Thyroid gland (tissue), 4 donors: ENCODE results near the gene SPTB. TPM values are rescaled to one million over a fixed set of nuclear protein-coding genes. Genes with fewer than 3 reads are reported as not detected.

Experiments
- DNase-seq, 2 donors: peaks; one replicate each; pipeline ENCODE4 v3.0.0-alpha.2; 2019
- H3K27ac ChIP-seq, 3 donors: fragments of 200-600 bp; sonication (generic); 1 replicate in 2 of 3; 2 replicates in 1 of 3; pipeline ENCODE4 v1.5.1; 2016 to 2019; ENCODE audit warnings: mild to moderate bottlenecking in 1 of 3, moderate library complexity in 1 of 3
- H3K27me3 ChIP-seq: fragments of 200-600 bp; sonication (generic); one replicate; pipeline ENCODE4 v1.5.1; 2019
- H3K36me3 ChIP-seq, 2 donors: fragments of 200-600 bp; sonication (generic); one replicate each; pipeline ENCODE4 v1.5.1; 2016 to 2019
- H3K4me1 ChIP-seq, 2 donors: fragments of 200-600 bp; sonication (generic); one replicate each; pipeline ENCODE4 v1.5.1; 2017 to 2019
- H3K4me3 ChIP-seq, 3 donors: fragments of 200-600 bp; sonication (generic); replicated peaks in 1 of 3; 1 replicate in 2 of 3; 2 replicates in 1 of 3; pipeline ENCODE4 v1.5.1; 2016; ENCODE audit warnings: mild to moderate bottlenecking in 1 of 3
- H3K9me3 ChIP-seq: fragments of 200-600 bp; sonication (generic); one replicate; pipeline ENCODE4 v1.5.1; 2017
- POLR2A ChIP-seq, 2 donors: fragments of 450-650 bp; IDR thresholded peaks; one replicate each; pipeline ENCODE4 v1.6.1; 2017; ENCODE audit warnings: antibody characterized with exemption in 2 of 2, mild to moderate bottlenecking in 2 of 2, moderate library complexity in 1 of 2
- WGBS, 2 donors: methylation state at CpG; one replicate each; pipeline ENCODE4 v1.1.5; 2017; 5-methylcytosine and 5-hydroxymethylcytosine counted together
- intact Hi-C: fragments of 100-400 bp; cut with DNase I; formaldehyde crosslinking; loops from one replicate; pipeline ENCODE4 v1.15.1; 2023
- total RNA-seq, 4 donors: library from RNA; depleted of rRNA; stranded (reverse); fragments of >200 nt; gene quantifications; one replicate each; pipeline ENCODE4 v1.2.3, GENCODE V29; 2016
- TF ChIP-seq, protein P1 (sequence below), 6 experiments: fragments of 200-600 bp in 3 of 6; fragments of 450-650 bp in 3 of 6; sonication (generic) in 3 of 6; IDR thresholded peaks; one replicate each; pipeline ENCODE4 v1.5.1; 2016 to 2019; ENCODE audit warnings: antibody characterized with exemption in 6 of 6, mild to moderate bottlenecking in 2 of 6, inconsistent platforms in 1 of 6, moderate library complexity in 1 of 6

SPTB gene
- total RNA-seq, 4 donors from 2014 or later, result 0.33 to 1.9 (median 0.61) TPM

DNA sequence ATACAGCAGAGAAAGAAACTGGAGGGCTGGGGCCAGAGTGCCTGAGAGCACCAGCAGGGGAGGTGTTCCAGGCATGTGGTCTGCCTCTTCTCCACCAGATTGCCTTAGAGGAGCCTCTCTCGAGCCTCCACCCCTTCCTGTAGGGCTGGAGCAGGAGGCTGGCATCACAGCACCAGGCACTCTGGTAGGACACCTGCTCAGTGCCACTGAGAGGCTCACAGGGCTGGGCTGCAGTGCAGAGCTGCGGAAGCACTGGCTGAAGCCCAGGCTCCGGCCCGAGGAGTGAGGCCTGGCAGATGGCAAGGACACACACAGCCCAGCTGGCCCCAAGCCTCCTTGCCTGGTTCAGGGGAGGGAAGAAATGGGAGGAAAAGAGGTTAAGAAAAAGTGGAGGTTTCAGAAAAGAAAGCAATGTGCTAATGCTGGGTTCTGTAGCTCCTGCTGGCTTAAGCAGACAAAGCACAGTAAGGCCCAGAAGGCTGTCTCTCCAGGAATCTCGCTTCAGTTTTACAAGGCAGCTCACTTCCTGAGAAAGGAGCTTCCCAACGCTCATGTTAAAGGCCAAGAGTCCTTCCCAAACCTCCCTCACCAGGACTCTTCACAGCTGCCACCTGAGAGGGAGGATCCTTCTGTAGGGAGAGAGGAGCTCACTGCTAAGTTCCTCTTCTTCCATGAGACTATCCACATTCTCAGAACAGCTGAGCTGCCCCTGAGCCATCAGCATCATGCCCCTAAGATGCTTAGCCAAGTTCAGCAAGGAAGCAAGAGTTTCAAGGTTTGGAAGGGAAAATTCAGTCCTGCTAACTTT is 23.8 kb downstream of the SPTB start:
- no peak for DNase-seq
- Histone ChIP-seq H3K4me1 (no peaks in the 10 kb centered on the region), H3K36me3 (no peaks in the 10 kb centered on the region), H3K27me3 (peaks cover 3% of the 10 kb centered on the region), H3K4me3 (no peak overlapping the region), H3K9me3 (no peaks in the 10 kb centered on the region), H3K27ac (no peak overlapping the region)
- TF ChIP-seq, protein P1, sequence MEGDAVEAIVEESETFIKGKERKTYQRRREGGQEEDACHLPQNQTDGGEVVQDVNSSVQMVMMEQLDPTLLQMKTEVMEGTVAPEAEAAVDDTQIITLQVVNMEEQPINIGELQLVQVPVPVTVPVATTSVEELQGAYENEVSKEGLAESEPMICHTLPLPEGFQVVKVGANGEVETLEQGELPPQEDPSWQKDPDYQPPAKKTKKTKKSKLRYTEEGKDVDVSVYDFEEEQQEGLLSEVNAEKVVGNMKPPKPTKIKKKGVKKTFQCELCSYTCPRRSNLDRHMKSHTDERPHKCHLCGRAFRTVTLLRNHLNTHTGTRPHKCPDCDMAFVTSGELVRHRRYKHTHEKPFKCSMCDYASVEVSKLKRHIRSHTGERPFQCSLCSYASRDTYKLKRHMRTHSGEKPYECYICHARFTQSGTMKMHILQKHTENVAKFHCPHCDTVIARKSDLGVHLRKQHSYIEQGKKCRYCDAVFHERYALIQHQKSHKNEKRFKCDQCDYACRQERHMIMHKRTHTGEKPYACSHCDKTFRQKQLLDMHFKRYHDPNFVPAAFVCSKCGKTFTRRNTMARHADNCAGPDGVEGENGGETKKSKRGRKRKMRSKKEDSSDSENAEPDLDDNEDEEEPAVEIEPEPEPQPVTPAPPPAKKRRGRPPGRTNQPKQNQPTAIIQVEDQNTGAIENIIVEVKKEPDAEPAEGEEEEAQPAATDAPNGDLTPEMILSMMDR (IDR thresholded peaks at IDR 0.05), result no peak
- no peak for TF ChIP-seq POLR2A (IDR thresholded peaks at IDR 0.05)
- 68 to 75% methylated on average over 5 to 6 of the region's 6 CpGs for WGBS, 2 donors
- intact Hi-C loops, result no loop called here

DNA sequence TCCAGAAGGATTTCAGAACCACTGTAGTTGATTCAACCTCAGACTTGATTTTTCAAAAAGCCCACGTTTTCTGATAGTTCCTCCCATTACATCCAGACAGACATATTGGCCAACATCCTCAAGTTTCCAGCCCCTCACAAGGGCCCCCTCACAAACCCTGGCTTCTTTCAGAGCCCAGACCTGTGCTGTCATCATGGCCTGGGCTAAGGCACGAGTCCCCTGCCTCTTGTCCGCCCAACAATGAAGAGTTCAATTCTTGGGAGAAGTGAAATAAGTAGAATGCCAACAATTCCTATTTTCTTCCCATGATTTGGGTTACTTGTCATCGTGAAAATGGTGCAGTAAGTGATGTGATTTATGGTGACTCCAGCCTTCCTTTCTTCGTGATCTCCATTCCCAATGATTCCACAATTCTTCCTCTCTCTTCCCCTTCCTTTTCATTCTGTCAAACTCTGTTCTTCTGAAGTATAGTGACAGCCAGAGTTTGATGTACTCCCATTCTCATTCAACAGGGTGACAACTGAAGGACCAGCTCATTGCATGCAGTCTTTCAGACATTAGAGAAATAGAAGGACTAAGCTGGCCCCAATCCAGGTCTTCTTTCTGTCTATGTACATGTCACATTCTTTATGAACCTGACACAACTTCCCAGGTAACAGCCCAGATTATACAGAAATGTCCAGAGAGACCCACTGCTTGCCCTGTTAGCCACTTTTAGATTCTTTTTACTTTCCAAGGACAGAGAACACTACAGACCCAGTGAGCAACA is 29.2 kb downstream of the SPTB start:
- TF ChIP-seq, protein P1 (IDR thresholded peaks at IDR 0.05), result no peak
- no peak for TF ChIP-seq POLR2A (IDR thresholded peaks at IDR 0.05)
- no peak for DNase-seq
- peaks cover 0 to 5% of the 10 kb centered on the region in 2 donors for H3K4me1 ChIP-seq
- 85 to 90% methylated on average over 5 of the region's 5 CpGs for WGBS, 2 donors
- H3K4me3 ChIP-seq, result no peak overlapping the region
- intact Hi-C loops, result no loop called here
- no peaks in the 10 kb centered on the region for H3K36me3 ChIP-seq
- peaks cover 4% of the 10 kb centered on the region for H3K27me3 ChIP-seq
- no peaks in the 10 kb centered on the region for H3K9me3 ChIP-seq
- no peak overlapping the region for H3K27ac ChIP-seq

DNA sequence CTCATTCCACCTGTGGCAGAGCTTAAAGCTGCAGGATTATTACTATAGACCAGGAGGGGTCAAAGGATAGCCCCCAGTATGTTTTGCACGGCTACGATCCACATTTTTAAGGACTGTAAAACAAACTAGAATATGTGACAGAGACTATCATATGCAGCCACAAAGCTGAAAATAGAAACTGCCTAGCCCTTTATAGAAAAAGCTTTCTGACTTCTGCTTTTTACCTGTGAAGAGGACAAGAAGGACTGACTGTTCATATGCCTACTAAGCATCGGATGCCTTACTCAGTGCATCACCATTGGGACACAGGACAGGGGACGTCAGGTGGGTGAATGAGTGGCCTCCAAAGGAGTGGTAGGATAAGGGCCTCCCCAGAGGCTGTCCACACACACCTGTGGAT is 29.8 kb downstream of the SPTB start:
- intact Hi-C loops, result no loop called here
- H3K27ac ChIP-seq, result no peak overlapping the region
- peaks cover 4% of the 10 kb centered on the region for H3K27me3 ChIP-seq
- no peaks in the 10 kb centered on the region for H3K9me3 ChIP-seq
- no peak for DNase-seq
- no peaks in the 10 kb centered on the region for H3K36me3 ChIP-seq
- TF ChIP-seq, protein P1 (IDR thresholded peaks at IDR 0.05), result no peak
- TF ChIP-seq POLR2A (IDR thresholded peaks at IDR 0.05), result no peak
- H3K4me1 ChIP-seq, result peaks cover 0 to 5% of the 10 kb centered on the region in 2 donors
- H3K4me3 ChIP-seq, result no peak overlapping the region
- 77 to 79% methylated on average over 4 of the region's 4 CpGs for WGBS, 2 donors

DNA sequence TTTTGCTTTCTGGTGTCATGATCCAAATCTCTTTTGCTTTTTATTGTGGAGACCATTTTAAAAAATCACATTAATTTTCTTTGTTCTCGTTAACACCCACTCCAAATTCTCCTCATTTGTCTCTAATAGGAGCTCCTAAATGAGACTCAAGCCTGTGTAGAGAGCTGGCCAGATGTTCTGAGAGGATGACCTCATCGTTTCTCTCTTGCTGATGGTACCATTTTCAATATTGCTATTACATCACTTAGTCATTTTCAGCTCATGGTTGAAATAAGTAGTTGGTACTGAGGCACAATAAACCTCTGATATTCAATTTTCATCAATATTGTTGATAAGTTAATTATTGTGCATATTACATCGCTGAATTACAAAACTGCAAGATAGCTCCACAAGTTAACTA is 31.5 kb downstream of the SPTB start:
- Histone ChIP-seq H3K27me3 (peaks cover 4% of the 10 kb centered on the region), H3K4me3 (no peak overlapping the region), H3K36me3 (no peaks in the 10 kb centered on the region), H3K9me3 (no peaks in the 10 kb centered on the region), H3K27ac (no peak overlapping the region), H3K4me1 (peaks cover 0 to 5% of the 10 kb centered on the region in 2 donors)
- WGBS, 2 donors, result 88 to 91% methylated on average over 3 of the region's 3 CpGs
- TF ChIP-seq, protein P1 (IDR thresholded peaks at IDR 0.05), result no peak
- no peak for TF ChIP-seq POLR2A (IDR thresholded peaks at IDR 0.05)
- intact Hi-C loops, result no loop called here
- DNase-seq, result no peak

DNA sequence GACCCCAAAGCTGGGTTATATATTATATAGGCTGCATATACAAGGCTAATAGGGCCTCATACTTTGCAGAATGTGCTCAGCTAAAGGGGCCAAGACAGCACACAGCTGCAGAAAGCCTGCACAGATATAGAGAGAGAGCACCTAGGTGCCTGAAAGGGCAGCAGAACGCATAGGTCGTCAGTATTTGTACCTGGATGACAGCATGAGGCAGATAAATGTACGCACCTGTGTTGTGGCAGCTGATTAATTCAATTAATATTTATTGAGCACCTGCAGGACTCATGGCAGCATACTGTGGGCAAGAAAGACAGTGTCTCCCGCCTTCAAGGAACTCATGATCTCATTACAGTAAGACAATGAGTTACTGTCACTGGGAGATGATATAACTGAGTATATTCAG is 33.4 kb downstream of the SPTB start:
- WGBS, 2 donors, result 91 to 92% methylated on average over 4 of the region's 4 CpGs
- Histone ChIP-seq H3K36me3 (no peaks in the 10 kb centered on the region), H3K27me3 (peaks cover 4% of the 10 kb centered on the region), H3K9me3 (no peaks in the 10 kb centered on the region), H3K27ac (no peak overlapping the region), H3K4me3 (no peak overlapping the region), H3K4me1 (peaks cover 0 to 5% of the 10 kb centered on the region in 2 donors)
- intact Hi-C loops, result no loop called here
- DNase-seq, result no peak
- TF ChIP-seq, protein P1 (IDR thresholded peaks at IDR 0.05), result no peak
- TF ChIP-seq POLR2A (IDR thresholded peaks at IDR 0.05), result no peak
